ENCODE data around the gene C2CD4B. TPM values are rescaled to one million over a fixed set of nuclear protein-coding genes. Genes with fewer than 3 reads are reported as not detected.

The C2CD4B gene
- total and polyA plus RNA-seq, 8 donors, result 2.3 to 30.3 (median 13.1) TPM; not detected in 1

GRCh38 chr15:62190274-62190673, 25.2 kb upstream of the C2CD4B start:
- TF ChIP-seq EP300 (IDR thresholded peaks at IDR 0.05) (no peak), POLR2A (IDR thresholded peaks at IDR 0.05) (no peak), CTCF (IDR thresholded peaks at IDR 0.05) (no peak), POLR2AphosphoS5 (IDR thresholded peaks at IDR 0.05) (no peak)
- no peaks in the 10 kb centered on the region for H3K9me3 ChIP-seq
- no peaks in the 10 kb centered on the region for H3K27me3 ChIP-seq
- 58 to 75% (median 68%) methylated on average over 2 of the region's 2 CpGs for WGBS, 5 donors
- no peak overlapping the region for H3K4me3 ChIP-seq
- no peaks in the 10 kb centered on the region for H3K36me3 ChIP-seq
- no peaks in the 10 kb centered on the region for H3K4me1 ChIP-seq
- DNase-seq, result no peak
- no peak overlapping the region for H3K27ac ChIP-seq
- intact Hi-C loops (cut with DNase I; ENCODE audit: low total_unique reads), result no loop called here

GRCh38 chr15:62188744-62189143, 23.7 kb upstream of the C2CD4B start:
- 75 to 85% (median 82%) methylated on average over 5 of the region's 5 CpGs for WGBS, 5 donors

GRCh38 chr15:62187910-62188309, 22.8 kb upstream of the C2CD4B start:
- intact Hi-C loops (cut with DNase I; ENCODE audit: low total_unique reads), result no loop called here
- no peaks in the 10 kb centered on the region for H3K4me1 ChIP-seq
- H3K36me3 ChIP-seq, result no peaks in the 10 kb centered on the region
- TF ChIP-seq CTCF (IDR thresholded peaks at IDR 0.05), result no peak
- H3K4me3 ChIP-seq, result no peak overlapping the region
- DNase-seq, result no peak
- H3K27ac ChIP-seq, result no peak overlapping the region
- WGBS, 5 donors, result 64 to 82% (median 80%) methylated on average over 1 of the region's 1 CpG
- H3K27me3 ChIP-seq, result no peaks in the 10 kb centered on the region
- no peaks in the 10 kb centered on the region for H3K9me3 ChIP-seq

More at GRCh38 chr15:62188744-62189143, 23.7 kb upstream of the C2CD4B start:
- H3K4me1 ChIP-seq, result no peaks in the 10 kb centered on the region
- no peaks in the 10 kb centered on the region for H3K27me3 ChIP-seq
- DNase-seq, result no peak
- H3K4me3 ChIP-seq, result no peak overlapping the region
- TF ChIP-seq POLR2AphosphoS5 (IDR thresholded peaks at IDR 0.05), result no peak
- TF ChIP-seq CTCF (IDR thresholded peaks at IDR 0.05), result no peak
- TF ChIP-seq EP300 (IDR thresholded peaks at IDR 0.05), result no peak
- H3K36me3 ChIP-seq, result no peaks in the 10 kb centered on the region
- no peaks in the 10 kb centered on the region for H3K9me3 ChIP-seq
- H3K27ac ChIP-seq, result no peak overlapping the region
- intact Hi-C loops (cut with DNase I; ENCODE audit: low total_unique reads), result no loop called here

- Histone ChIP-seq H3K9me3 (no peaks in the 10 kb centered on the region), H3K27me3 (no peaks in the 10 kb centered on the region), H3K36me3 (no peaks in the 10 kb centered on the region), H3K27ac (no peak overlapping the region), H3K4me3 (no peak overlapping the region), H3K4me1 (no peaks in the 10 kb centered on the region)
- WGBS, 5 donors, result 78 to 92% (median 81%) methylated on average over 5 of the region's 5 CpGs
- no peak for DNase-seq
- intact Hi-C loops (cut with DNase I; ENCODE audit: low total_unique reads), result no loop called here
- TF ChIP-seq POLR2AphosphoS5 (IDR thresholded peaks at IDR 0.05), result no peak
- TF ChIP-seq EP300 (IDR thresholded peaks at IDR 0.05), result no peak
- TF ChIP-seq POLR2A (IDR thresholded peaks at IDR 0.05), result no peak
- TF ChIP-seq CTCF (IDR thresholded peaks at IDR 0.05), result no peak
Measured at GRCh38 chr15:62187425-62187824, 22.3 kb upstream of the C2CD4B start.

Data from stomach (tissue), 9 donors.